C4-2B (cell line): ENCODE measurements around the gene GRK3.

Source experiments
- CTCF ChIP-seq: fragments of 450-650 bp; conservative IDR thresholded peaks from 2 replicates; pipeline ENCODE4 v1.5.1; 2017; ENCODE audit warnings: mild to moderate bottlenecking
- ZFX ChIP-seq: fragments of 450-650 bp; IDR thresholded peaks from 2 replicates; pipeline ENCODE4 v1.6.1; 2017

GRCh38 chr22:25567251-25567675 lies 2.8 kb downstream of the GRK3 start:
- TF ChIP-seq CTCF, result peak; percentile 51
- TF ChIP-seq ZFX, result no peak
